HG02678 (cell line): ENCODE data around the gene PAX5.

ENCODE experiments used
- ATAC-seq: cut with Tn5 transposase; IDR thresholded peaks from one replicate; pipeline ENCODE4 v1.9.1; 2021; ENCODE audit warnings: mild to moderate bottlenecking, moderate library complexity; ENCODE audit not compliant: unreplicated experiment

The PAX5 gene

DNA sequence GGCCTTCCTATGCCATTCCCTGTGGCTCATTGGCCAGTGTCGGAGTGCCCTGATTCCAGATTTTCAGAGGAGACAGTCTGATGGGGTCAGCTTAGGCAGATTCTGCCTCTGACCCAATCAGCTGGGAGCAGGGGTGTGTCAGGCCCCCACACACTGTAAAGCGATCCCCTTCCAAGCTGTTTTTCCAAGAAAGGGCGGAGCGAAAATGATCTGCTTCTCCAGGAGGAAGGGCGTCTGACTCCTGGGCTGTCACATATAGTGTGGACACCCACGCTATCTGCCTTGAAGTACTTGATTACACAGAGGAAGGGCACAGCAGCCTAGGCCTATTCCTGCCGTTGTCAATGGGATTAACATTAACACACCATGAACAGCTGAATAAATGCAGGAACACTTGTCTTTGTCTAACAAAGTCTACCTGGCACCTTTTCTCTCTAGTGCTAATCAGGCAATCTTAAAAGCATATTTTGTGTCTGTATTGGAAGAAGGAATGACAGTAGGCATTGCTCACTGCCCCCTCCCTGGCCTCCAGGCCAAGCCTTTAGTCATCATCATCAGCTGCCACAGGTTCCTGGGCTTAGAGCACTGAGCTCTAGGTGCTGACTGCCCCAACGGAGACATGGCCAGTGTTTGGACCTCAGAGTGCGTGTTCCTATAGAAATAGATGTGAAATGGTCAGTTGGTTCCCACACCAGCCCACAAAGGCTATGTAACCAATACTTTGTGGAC is 242.7 kb downstream of the PAX5 start:
- ATAC-seq, result no peak

DNA sequence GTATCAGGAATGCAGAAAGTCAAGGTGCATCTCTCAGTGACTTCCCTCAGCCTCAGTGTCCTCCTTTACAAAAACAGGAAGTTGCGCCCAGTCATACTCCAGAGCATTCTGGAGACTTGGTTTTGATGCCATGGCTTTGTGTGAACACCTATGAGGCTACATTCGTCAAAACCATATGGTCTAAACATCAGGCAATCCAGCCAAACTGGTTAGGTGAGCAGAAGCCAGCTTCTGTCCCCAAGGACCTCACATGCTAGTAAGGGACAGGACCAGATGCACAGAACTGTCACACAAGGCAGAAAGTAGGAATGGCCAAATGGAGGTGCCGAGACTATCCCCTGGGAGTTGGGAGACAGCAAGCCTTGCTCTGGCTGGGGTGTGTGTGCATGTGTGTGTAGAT is 244.2 kb downstream of the PAX5 start:
- no peak for ATAC-seq

- ATAC-seq, result no peak
Observed at GRCh38 chr9:36788534-36788933, 245.5 kb downstream of the PAX5 start.

DNA sequence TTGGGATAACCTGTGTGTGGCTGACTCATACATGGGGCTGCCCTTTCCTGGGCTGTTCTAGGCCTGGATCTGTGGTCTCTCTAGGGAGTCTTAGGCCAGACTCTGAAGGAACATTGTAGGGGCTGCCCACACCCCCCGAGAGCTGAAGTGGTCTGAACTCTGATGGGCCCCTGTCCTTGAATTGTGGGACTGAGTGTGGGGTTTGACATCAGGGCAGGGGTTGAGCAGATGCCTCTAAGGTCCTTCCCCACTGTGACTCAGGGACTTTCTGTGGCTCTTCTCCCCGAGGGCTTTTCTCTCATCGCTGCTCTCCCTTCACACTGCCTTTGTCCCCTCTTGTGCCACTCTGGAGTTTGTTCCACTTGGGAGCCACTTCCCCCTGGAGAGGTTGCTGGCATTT is 246.4 kb downstream of the PAX5 start:
- no peak for ATAC-seq
